Trophoblast cell (in vitro differentiated cells and primary cell): Measurements from ENCODE around the gene ALDH1B1.

Experiments
- DNase-seq, 2 donors: peaks; one replicate each; pipeline ENCODE4 v3.0.0-alpha.2; 2016
- H2AFZ ChIP-seq: 2 replicates; pipeline ENCODE4 v1.6.1; 2013; ENCODE audit warnings: low read length, moderate library complexity, mild to moderate bottlenecking; ENCODE audit not compliant: insufficient read depth, poor library complexity
- H2AK5ac ChIP-seq: 2 replicates; pipeline ENCODE4 v1.6.1; 2013; ENCODE audit warnings: mild to moderate bottlenecking, low read length
- H2BK120ac ChIP-seq: 2 replicates; pipeline ENCODE4 v1.6.1; 2013; ENCODE audit warnings: low read length, mild to moderate bottlenecking, moderate library complexity; ENCODE audit not compliant: insufficient read depth, poor library complexity
- H2BK12ac ChIP-seq: 2 replicates; pipeline ENCODE4 v1.6.1; 2013; ENCODE audit warnings: mild to moderate bottlenecking, low read length, moderate library complexity
- H2BK5ac ChIP-seq: 2 replicates; pipeline ENCODE4 v1.6.1; 2013; ENCODE audit warnings: low read length, low read depth, moderate library complexity, mild to moderate bottlenecking; ENCODE audit not compliant: poor library complexity
- H3K14ac ChIP-seq: 2 replicates; pipeline ENCODE4 v1.6.1; 2013; ENCODE audit warnings: mild to moderate bottlenecking, low read length
- H3K18ac ChIP-seq: 2 replicates; pipeline ENCODE4 v1.6.1; 2013; ENCODE audit warnings: mild to moderate bottlenecking, low read length
- H3K23ac ChIP-seq: 2 replicates; pipeline ENCODE4 v1.6.1; 2013; ENCODE audit warnings: low read length
- H3K27ac ChIP-seq: 2 replicates; pipeline ENCODE4 v1.5.1; 2013; ENCODE audit warnings: low read depth, mild to moderate bottlenecking, inconsistent platforms, low read length, moderate library complexity
- H3K27me3 ChIP-seq: 2 replicates; pipeline ENCODE4 v1.6.1; 2013; ENCODE audit warnings: inconsistent platforms, mild to moderate bottlenecking, low read length, moderate library complexity; ENCODE audit not compliant: insufficient read depth
- H3K36me3 ChIP-seq, 2 experiments: 1 replicate in 1 of 2; 2 replicates in 1 of 2; pipeline ENCODE4 v1.6.1; 2013; ENCODE audit warnings: low read length in 2 of 2, mild to moderate bottlenecking in 2 of 2, moderate library complexity in 1 of 2; ENCODE audit not compliant: insufficient read depth in 2 of 2, control insufficient read depth in 1 of 2
- H3K4ac ChIP-seq: 2 replicates; pipeline ENCODE4 v1.6.1; 2013; ENCODE audit warnings: low read depth, mild to moderate bottlenecking, low read length, moderate library complexity
- H3K4me1 ChIP-seq, 2 experiments: 1 replicate in 1 of 2; 2 replicates in 1 of 2; pipeline ENCODE4 v1.6.1; 2013; ENCODE audit warnings: low read length in 2 of 2, mild to moderate bottlenecking in 2 of 2, moderate library complexity in 1 of 2; ENCODE audit not compliant: insufficient read depth in 2 of 2, control insufficient read depth in 1 of 2
- H3K4me2 ChIP-seq: 2 replicates; pipeline ENCODE4 v1.6.1; 2013; ENCODE audit warnings: inconsistent platforms, mild to moderate bottlenecking, low read length, moderate library complexity
- H3K4me3 ChIP-seq: 2 replicates; pipeline ENCODE4 v1.5.1; 2013; ENCODE audit warnings: mild to moderate bottlenecking, low read depth, low read length, inconsistent platforms
- H3K79me1 ChIP-seq: one replicate; pipeline ENCODE4 v1.6.1; 2013; ENCODE audit warnings: low read length
- H3K79me2 ChIP-seq: 2 replicates; pipeline ENCODE4 v1.6.1; 2013; ENCODE audit warnings: low read length, mild to moderate bottlenecking; ENCODE audit not compliant: control insufficient read depth, insufficient read depth, poor library complexity
- H3K9ac ChIP-seq: 2 replicates; pipeline ENCODE4 v1.6.1; 2013; ENCODE audit warnings: mild to moderate bottlenecking, low read length
- H3K9me3 ChIP-seq: 2 replicates; pipeline ENCODE4 v1.6.1; 2013; ENCODE audit warnings: low read depth, mild to moderate bottlenecking, control low read depth, inconsistent platforms, low read length; ENCODE audit not compliant: insufficient read depth
- H4K12ac ChIP-seq: 2 replicates; pipeline ENCODE4 v1.6.1; 2013; ENCODE audit warnings: low read depth, mild to moderate bottlenecking, low read length, moderate library complexity
- H4K8ac ChIP-seq: 2 replicates; pipeline ENCODE4 v1.6.1; 2013; ENCODE audit warnings: low read depth, mild to moderate bottlenecking, low read length, moderate library complexity
- H4K91ac ChIP-seq: one replicate; pipeline ENCODE4 v1.6.1; 2013; ENCODE audit warnings: low read depth, mild to moderate bottlenecking, low read length, moderate library complexity
- WGBS: extraction: QIAGEN DNeasy Blood & Tissue Kit; methylation state at CpG from one replicate; pipeline ENCODE4 v1.1.7; 2013; ENCODE audit warnings: missing lambda C conversion rate; ENCODE audit not compliant: insufficient read length, insufficient coverage; ENCODE audit errors: extremely low coverage; 5-methylcytosine and 5-hydroxymethylcytosine counted together

Gene ALDH1B1

DNA sequence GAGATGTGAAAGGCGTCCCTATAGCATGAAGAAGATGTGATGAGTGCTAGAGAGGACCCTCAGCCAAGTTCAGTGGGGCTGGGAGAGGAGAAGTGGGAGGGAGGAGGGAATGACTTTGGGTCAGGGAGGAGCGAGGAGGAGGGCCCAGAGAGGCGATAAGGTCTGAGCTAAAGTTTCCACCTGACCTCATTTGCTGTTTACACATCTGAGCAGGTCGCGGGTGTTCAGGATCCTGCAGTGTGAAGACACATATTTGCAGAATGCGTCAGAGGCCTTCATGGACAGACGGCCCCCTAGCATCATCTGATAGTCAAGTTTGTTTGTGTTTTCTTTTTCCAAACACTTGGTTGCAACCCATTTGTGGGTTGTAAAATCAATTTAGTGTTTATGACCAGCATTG lies 50.7 kb downstream of the ALDH1B1 start:
- Histone ChIP-seq H3K14ac (no peak overlapping the region), H3K36me3 (no peaks in the 10 kb centered on the region), H3K18ac (no peak overlapping the region), H3K4me1 (no peaks in the 10 kb centered on the region), H4K8ac (no peak overlapping the region), H4K91ac (no peak overlapping the region), H3K79me1 (no peaks in the 10 kb centered on the region), H3K9me3 (no peaks in the 10 kb centered on the region), H3K27me3 (no peaks in the 10 kb centered on the region), H4K12ac (no peak overlapping the region), H2BK5ac (no peak overlapping the region), H3K4me2 (no peak overlapping the region), H3K9ac (no peak overlapping the region), H2AK5ac (no peak overlapping the region), H3K4ac (no peak overlapping the region), H2AFZ (no peak overlapping the region), H3K79me2 (no peaks in the 10 kb centered on the region), H3K4me3 (no peak overlapping the region), H2BK12ac (no peak overlapping the region), H3K27ac (no peak overlapping the region), H3K23ac (no peak overlapping the region), H2BK120ac (no peak overlapping the region)
- WGBS: no CpG with 5 or more reads among the region's 7 CpGs
- peak; percentile 31 to 74 for DNase-seq

DNA sequence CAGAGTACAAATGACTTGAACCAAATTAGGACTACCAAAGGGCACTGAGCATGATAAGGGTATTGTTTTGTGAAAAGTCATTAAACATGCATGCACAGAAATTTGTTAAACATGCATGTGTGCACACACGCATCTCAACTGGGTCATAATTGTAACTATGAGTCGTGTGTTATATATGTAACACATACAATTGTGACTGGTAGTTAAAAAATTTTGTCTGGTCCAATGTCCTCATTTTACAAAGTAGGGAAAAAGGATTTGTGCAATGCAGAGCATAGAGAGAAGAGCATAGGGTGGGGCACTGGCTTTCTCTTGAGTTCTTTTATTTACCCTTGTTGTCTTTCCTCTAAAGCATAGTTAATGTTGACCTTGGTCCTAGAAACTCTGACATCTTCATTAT lies 51.1 kb downstream of the ALDH1B1 start:
- no peak overlapping the region for H3K23ac ChIP-seq
- no peak overlapping the region for H3K4ac ChIP-seq
- no peak overlapping the region for H3K9ac ChIP-seq
- no peak overlapping the region for H3K4me2 ChIP-seq
- no peak overlapping the region for H4K12ac ChIP-seq
- no peak overlapping the region for H2BK120ac ChIP-seq
- H3K79me1 ChIP-seq: no peaks in the 10 kb centered on the region
- no peak overlapping the region for H3K14ac ChIP-seq
- no peak overlapping the region for H4K8ac ChIP-seq
- no peak overlapping the region for H4K91ac ChIP-seq
- H3K27me3 ChIP-seq: no peaks in the 10 kb centered on the region
- H3K9me3 ChIP-seq: no peaks in the 10 kb centered on the region
- H2AK5ac ChIP-seq: no peak overlapping the region
- H3K18ac ChIP-seq: no peak overlapping the region
- no peak overlapping the region for H2BK12ac ChIP-seq
- no peaks in the 10 kb centered on the region for H3K36me3 ChIP-seq
- no peak overlapping the region for H2AFZ ChIP-seq
- H3K4me1 ChIP-seq: no peaks in the 10 kb centered on the region
- WGBS: no CpG with 5 or more reads among the region's 2 CpGs
- no peaks in the 10 kb centered on the region for H3K79me2 ChIP-seq
- peak; percentile 3 to 81 for DNase-seq
- no peak overlapping the region for H2BK5ac ChIP-seq
- H3K4me3 ChIP-seq: no peak overlapping the region
- H3K27ac ChIP-seq: no peak overlapping the region

DNA sequence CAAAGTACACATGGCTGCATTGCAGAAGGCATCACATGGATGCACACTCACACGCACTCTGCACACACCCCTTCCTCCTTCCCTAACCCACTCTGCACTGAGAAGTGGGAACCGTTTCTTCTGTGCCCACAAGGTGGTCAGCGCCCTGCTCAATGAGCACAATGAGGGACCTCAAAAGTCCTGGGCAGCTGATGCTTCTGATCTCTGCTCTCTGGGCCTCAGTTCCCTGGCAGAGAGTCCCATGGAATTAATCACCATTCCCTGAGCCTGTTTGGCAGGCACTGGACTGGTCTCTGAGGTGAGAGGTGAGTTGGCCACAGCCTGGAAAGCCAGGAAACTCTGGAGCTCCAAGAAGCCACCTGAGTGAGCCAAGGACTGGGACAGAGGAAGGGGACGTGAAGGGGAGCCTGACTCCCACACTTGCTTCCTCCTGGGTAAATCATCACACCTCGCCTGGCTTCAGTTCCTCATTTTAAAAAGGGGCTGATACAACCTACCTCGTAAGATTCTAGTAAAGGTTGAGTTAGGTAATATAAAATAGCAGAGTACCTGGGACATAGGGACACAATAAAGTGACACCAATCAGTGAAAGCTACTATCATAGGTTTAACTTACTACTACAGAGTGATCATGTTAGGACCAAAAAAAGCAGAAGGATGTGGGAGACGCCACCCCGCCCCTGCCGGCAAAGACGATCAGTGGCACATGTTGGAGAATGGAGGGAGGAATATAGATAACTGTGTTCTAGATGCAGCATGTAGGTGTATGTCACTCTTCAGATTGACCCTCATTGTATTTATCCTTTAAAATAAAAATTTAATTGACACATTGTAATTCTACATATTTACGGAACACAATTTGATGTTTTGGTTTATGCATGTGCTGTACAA lies 52.9 kb downstream of the ALDH1B1 start:
- Histone ChIP-seq H3K27ac (no peak overlapping the region), H2BK5ac (no peak overlapping the region), H2AFZ (no peak overlapping the region), H3K4ac (no peak overlapping the region), H3K9ac (no peak overlapping the region), H4K8ac (no peak overlapping the region), H3K4me1 (no peaks in the 10 kb centered on the region), H3K4me2 (no peak overlapping the region), H4K91ac (no peak overlapping the region), H2BK120ac (no peak overlapping the region), H2AK5ac (no peak overlapping the region), H3K79me1 (no peaks in the 10 kb centered on the region), H3K27me3 (no peaks in the 10 kb centered on the region), H3K14ac (no peak overlapping the region), H3K9me3 (no peaks in the 10 kb centered on the region), H3K36me3 (no peaks in the 10 kb centered on the region), H2BK12ac (no peak overlapping the region), H4K12ac (no peak overlapping the region), H3K4me3 (no peak overlapping the region), H3K18ac (no peak overlapping the region), H3K23ac (no peak overlapping the region), H3K79me2 (no peaks in the 10 kb centered on the region)
- no CpG with 5 or more reads among the region's 11 CpGs for WGBS
- no peak for DNase-seq

DNA sequence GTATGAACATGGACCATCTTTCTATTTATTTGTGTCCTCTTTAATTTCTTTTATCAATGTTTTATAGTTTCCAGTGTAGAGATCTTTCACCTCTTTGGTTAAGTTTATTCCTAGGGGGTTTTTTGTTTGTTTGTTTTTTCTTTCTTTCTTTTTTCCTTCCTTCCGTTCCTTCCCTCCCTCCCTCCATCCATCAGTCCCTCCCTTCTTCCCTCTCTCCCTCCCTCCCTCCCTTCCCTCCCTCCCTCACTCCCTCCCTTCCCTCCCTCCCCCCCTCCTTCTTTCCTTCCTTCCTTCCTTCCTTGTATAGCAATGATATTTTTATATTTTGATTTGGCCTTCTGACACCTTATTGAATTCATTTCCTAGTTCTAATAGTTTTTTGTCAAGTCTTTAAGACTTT lies 55.2 kb downstream of the ALDH1B1 start:
- H3K79me2 ChIP-seq: no peaks in the 10 kb centered on the region
- H4K12ac ChIP-seq: no peak overlapping the region
- no peak overlapping the region for H3K4me2 ChIP-seq
- H3K9me3 ChIP-seq: no peaks in the 10 kb centered on the region
- H2BK5ac ChIP-seq: no peak overlapping the region
- H3K4ac ChIP-seq: no peak overlapping the region
- DNase-seq: no peak
- H3K27me3 ChIP-seq: no peaks in the 10 kb centered on the region
- H4K8ac ChIP-seq: no peak overlapping the region
- no peaks in the 10 kb centered on the region for H3K4me1 ChIP-seq
- no peaks in the 10 kb centered on the region for H3K79me1 ChIP-seq
- no peak overlapping the region for H3K18ac ChIP-seq
- no peak overlapping the region for H4K91ac ChIP-seq
- no peak overlapping the region for H3K23ac ChIP-seq
- no peak overlapping the region for H2AFZ ChIP-seq
- H3K4me3 ChIP-seq: no peak overlapping the region
- H3K14ac ChIP-seq: no peak overlapping the region
- no peak overlapping the region for H2BK12ac ChIP-seq
- H3K27ac ChIP-seq: no peak overlapping the region
- no peak overlapping the region for H3K9ac ChIP-seq
- WGBS: 86% methylated on average over 1 of the region's 1 CpG
- no peak overlapping the region for H2AK5ac ChIP-seq
- no peak overlapping the region for H2BK120ac ChIP-seq
- no peaks in the 10 kb centered on the region for H3K36me3 ChIP-seq
